MV-4-11 (cell line): ENCODE data around the gene SLC13A3.

ENCODE experiments used
- DNase-seq: peaks from one replicate; lab custom pipeline; 2025; lab: John Stamatoyannopoulos, UW

Gene SLC13A3

DNA sequence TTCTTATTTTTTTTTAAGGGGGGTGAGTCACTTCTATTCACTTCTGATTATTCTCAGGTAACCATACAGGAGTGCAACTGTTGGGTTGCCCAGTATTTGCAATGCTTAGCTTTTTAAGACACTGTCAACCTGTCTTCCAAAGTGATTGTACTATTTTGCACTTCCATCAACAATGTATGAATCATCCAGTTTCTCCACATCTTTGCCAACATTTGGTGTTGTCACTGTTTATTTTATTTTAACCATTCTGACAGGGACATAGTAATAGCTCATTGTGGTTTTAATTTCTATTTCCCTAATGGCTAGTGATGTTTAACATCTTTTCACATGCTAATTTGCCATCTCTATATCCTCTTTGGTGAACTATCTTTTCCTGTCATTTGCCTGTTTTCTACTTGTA, 1.4 kb upstream of the SLC13A3 start:
- no peak for DNase-seq

DNA sequence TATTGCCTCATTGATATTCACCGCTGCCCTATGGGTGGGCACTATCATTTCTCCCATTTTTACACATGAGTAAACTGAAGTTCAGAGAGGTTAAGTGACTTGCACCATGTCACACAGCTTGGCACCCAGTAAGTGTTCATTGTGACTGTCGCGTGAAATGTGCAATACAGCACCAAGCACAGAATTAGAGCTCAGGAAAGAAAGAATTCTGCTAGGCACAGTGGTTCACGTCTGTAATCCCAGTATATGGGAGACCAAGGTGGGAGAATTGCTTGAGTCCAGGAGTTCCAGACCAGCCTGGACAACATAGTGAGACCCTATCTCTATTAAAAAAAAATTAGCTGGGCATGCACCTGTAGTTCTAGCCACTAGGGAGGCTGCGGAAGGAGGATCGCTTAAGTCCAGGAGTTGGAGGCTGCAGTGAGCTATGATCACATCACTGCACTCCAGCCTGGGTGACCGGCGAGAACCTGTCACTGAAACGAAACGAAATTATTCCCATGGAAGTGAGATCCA, 626 bp downstream of the SLC13A3 start:
- no peak for DNase-seq

DNA sequence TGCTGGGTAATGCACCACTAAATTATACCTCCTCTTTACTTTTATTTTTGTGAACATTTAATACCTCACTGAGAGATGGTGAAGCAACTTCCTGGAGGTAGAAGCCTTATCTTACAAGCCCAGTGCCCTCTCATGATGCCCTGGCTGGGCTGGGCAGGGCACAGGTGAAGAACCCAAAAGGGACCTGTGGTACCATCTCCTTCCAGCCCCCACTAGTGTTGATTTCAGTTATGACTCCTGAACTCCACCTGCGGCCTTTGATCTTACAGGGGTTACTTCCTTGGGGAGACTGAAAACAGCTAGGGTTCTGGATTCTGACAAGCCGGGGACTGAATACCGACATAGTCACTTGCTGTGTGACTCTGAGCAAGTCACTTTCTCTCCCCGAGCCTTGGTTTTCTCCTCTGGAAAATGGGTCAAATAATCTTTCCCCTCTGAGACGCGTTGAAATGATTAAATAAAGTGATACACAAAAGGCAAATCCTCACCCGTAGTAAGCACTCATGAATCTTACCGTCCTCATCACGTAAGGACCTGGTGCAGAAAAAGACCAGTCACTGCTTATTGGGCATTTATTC, 1.2 kb downstream of the SLC13A3 start:
- no peak for DNase-seq

DNA sequence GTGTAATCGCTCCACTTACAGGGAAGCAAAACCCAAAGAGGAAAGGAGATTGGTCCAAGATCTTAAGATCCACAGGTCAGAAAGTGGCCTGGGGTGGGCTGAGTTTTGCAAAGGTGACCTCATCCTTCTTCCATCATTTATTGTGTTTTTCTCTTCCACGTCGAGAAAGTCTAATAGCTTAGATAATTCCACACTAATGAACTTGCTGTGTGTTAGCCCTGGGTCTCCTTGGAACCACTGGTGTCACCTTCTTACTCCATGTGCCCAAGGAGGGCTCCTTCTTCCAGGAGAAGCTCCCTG, 1.7 kb downstream of the SLC13A3 start:
- DNase-seq = no peak

DNA sequence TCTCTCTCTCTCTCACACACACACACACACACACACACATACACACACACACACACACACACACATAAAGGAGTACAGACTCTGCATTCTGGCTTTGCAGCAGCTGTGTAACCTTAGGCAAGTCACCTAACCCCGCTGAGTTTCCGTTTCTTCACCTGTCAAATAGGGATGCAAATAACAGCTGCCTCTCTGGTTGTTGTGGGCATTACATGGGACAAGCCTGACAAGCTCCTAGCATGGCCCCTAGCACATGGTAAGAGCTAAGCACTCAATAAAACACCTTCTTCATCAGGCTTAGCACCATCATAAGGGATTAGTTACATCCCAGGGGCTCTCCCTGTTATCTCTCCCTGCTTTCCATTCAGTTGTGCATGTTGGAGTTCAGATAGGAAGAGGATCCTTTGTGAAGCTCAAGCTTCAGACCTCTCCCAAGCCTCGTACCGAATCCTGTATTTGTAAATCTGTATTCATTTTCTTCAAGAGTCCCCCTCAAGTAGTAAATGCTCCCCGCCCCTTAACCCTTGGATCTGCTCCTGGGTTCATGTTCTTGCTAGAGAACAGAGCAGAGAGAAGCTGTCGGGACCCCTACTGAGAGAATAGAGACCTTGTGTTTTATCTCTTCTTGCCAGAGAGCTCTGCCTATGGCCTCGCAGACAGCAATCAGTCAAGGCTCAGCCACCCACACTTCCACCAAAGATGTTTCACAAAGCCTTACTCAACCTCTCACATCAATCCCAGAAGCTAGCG, 2.2 kb downstream of the SLC13A3 start:
- DNase-seq = peak; percentile 27

DNA sequence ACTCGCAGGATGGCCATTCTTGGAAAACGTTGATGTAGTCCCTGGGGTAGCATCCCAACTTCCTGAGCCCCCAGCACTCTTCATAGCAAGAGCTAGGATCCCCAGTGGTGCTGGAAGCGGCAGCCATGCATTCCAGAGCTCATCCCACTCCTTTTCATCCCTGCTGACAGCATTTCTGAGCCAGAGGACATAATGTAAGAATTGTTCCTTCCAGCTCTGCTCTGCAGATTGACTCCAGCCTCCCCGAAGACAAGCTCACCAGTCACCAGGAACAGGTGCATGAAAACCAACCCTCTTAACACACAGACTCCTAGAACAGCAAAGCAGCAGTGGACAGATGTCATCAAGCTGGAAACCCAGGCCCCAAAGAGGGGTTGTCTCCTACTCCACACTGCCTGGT, 3.8 kb downstream of the SLC13A3 start:
- no peak for DNase-seq

DNA sequence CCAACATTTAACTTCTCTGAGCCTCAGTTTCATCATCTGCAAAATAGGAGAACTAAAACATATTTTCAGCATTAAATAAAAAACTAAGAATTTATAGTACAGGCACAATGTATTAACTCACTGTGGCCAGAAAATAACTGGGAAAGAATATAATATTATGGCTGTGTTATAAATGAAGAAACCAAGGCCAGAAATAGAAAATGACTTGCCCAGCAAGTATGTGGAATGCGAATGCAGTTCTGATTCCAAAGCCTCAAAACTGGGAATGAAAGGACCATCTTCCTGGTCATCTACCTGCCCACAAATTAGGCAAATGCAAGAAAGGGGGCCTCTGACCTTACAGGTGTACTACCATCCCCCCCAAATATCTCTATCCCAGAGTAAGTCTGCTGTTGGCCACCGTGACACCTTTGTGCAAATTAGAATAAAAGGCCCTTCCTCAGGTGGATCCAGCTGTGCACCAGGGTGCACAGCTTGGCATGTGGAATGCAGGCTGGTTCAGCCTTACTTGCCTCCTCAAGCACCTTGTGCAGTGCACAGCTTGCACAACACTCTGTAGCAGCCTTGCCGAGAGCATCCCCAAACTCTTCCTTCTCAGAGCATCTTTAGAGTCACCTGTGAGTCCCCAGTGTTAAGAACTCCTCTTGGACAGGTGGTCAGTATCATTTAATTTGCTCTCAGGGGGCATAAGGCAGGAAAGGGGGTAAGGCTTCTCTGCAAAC, 4.4 kb downstream of the SLC13A3 start:
- DNase-seq = no peak

DNA sequence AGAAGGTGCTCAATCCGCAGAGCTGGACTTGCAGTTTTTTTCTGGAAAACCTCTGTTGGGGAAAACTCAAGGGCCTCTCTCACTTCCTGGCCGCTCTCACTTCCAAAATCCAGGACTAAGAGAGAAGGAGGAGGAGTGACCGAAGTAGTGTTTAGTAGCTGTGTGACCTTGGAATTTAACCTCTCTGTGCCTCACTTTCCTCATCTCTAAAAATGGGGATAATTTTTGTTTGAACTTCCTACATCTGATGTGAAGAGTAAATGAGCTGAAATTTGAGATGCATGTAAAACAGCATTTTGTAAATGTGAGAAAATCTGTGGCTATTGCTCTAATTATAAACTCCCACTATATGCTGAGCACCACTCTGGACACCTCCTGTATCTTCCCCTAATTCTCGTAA, 5.1 kb downstream of the SLC13A3 start:
- DNase-seq = no peak

DNA sequence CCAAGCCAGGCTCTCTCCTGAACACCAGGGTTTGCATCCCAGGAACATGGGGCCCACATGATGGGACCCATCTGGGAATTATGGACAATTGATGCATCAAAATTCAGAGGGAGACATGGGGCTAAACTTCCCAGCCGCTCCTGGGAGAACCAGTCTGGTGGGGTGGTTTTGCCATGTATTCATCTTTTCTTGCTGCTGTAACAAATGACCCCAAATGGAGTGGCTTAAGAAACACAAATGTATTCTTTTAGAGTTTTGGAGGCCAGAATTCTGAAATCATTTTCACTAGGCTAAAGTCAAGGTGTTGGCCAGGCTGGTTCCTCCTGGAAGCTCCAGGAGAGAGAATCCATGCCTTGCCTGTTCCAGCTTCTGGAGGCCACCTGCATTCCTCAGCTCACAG, 6.5 kb downstream of the SLC13A3 start:
- no peak for DNase-seq

DNA sequence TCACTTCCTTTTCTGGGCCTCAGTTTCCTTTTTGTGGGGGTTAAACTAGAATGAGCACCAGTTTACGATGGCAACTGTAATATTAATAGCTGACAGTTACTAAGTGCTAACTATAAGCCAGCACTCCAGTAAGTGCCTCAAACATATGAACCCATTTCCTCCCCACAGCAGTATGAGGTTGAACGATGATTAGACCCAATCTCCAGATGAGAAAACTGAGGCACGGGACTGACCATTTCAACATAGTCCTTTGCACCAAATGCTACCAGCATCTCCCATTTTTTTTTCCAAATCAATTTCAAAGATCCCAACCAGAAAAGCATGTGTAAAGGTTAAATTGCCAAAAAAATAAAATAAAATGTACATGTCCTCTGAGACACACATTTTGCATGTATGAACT, 7.1 kb downstream of the SLC13A3 start:
- no peak for DNase-seq

DNA sequence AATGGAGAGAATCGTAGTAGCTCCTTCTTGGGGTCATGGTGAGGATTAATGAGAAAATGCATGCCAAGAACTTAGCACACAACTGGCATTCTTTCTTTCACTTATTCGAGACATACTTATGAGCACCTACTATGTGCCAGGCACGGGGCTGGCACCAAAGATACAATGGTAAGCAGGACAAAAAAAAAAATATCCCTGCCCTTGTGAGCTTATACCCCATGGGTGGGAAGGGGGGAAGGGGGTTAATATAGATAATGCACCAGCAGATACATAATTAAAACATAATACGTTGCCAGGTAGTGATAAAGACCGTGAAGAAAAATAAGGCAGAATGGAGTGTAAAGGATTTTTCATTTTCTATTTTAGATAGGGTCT, 8.3 kb downstream of the SLC13A3 start:
- no peak for DNase-seq

DNA sequence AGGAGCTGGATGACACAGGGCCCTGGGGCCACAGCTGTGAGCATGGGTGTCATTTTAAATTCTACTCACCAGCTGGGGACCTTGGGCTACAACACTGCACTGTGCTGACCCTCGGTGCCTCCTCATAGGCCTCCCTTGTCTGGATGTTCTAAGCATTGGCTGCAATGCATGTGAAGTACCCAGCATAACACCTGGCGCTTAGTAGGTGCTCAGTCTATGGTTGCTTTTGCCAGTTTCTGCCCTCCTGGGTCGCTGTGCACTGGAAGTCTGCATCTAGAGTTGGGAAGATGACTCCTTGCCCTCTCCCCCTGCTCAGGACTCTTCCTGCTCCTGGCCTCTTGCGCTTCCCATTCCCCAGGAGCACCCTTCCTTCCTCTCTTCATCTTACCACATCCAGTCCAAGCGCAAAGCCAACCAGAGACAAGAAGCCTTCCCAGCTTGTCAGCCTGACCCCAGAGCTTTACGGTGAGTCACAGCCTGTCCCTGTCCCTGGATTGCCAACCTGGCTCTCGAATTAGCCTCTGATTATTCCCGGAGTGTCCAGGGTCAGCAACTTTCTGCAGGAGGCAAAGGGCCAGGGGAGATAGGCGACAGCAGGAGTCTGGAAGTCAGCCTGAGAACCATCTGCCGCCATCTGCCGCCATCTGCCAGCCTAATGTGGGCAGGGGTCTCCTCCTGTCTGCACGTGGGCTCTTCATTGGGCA, 8.8 kb downstream of the SLC13A3 start:
- DNase-seq = no peak

DNA sequence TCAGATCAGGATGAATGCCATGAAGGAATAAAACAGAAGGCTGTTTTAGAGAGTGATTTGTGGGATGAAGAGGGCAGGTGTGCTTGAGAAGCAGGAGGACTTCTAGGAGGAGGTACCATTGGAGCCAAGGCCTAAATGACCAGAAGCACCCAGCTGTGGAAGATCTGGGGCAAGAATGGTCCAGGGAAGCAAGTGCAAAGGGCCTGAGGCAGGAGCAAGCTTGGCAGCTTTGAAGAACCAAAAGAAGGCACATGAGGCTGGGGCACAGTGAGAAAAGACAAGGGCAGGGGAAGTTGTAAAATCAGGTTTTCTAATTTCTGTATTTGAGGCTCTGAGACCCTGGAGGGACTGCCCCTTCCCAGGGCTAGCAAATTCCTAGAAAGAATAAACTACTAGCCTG, 9.8 kb downstream of the SLC13A3 start:
- no peak for DNase-seq

DNA sequence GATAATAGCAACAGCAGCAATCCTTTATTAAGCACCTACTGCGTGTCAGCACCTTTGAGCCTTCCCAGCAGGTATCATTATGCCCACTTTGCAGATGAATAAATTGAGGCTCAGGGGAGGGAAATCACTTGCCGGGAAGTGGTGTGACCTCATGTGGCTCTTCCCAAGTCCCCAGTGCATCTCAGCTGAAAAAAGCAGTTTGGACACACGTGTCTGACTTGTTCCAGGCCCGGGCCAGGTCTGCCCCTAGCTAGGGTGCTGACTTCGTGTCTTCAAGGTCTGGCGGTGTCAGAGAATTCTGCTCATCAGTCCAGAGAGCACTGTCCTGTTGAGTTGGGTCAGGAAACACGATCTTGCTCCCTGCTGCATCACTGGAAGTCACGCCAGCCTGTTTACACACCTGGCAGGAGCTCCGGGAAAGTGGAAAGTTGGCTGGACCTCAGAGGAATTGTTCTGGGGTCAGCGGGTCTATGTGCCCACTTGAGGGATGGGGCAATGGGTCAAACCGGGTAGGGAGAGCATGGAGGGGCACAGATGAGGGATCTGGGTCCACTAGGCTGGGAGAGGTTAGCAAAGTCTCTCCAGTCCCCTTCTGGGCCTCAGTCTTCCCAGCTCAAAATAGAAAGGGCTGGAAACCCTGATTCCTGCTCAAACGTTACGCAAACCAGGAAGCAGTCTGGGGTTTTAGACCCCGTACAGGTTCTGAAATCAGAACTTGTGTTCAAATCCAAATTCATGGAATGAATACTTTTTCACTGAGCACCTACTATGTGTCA, 10.5 kb downstream of the SLC13A3 start:
- DNase-seq = no peak

DNA sequence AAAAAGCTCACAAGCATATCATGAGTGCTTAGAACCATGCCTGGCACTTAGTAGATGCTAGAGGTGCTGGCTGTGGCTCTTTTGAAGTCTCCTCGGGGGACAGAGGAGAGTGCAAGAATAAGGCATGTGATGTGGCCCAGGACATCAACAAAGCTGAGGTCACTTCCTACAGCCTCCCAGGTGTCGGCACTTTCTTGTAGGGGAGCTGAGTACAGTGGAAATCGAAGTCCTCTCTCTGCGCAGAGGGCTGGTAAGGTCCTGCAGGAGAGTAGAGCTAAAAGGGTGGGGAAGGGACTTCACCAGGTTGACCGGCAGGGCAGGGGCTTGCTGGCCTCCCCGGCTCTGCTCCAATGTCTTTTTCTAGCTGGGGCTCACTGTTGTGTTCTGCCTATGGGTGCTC, 11.2 kb downstream of the SLC13A3 start:
- DNase-seq = no peak

DNA sequence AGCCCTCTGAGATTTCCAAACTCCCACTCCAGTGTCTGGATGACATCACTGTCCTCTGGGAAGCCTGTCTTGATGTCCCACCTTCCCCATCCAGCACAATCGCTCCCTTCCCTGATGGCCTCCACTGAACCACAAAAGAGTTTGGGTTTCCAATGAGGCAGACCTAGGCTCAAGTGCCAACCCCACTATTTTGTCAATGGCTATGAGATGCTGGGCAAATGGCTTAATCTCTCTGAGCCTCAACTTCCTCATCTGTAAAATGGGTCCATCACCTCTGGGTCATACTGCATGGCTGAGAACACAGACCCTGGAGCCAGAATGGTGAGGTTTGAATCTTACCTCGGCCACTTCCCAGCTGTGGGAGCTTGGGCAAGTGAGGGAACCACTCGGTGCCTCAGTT, 11.7 kb downstream of the SLC13A3 start:
- DNase-seq = no peak

DNA sequence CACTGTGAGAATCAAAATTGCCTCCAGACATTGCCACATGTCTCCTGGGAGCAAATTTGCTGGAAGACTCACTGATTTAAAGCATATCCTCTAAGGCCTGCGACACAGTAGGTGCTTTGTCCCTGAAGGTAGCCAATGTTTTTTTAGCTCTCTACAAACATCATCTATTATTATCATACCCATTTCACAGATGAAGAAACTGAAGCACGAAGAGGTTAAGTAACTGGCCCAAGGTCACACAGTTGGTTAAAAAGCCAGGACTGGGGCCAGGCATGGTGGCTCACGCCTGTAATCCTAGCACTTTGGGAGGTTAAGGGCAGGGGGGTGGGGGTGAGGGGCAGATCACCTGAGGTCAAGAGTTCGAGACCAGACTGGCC, 12.4 kb downstream of the SLC13A3 start:
- no peak for DNase-seq

DNA sequence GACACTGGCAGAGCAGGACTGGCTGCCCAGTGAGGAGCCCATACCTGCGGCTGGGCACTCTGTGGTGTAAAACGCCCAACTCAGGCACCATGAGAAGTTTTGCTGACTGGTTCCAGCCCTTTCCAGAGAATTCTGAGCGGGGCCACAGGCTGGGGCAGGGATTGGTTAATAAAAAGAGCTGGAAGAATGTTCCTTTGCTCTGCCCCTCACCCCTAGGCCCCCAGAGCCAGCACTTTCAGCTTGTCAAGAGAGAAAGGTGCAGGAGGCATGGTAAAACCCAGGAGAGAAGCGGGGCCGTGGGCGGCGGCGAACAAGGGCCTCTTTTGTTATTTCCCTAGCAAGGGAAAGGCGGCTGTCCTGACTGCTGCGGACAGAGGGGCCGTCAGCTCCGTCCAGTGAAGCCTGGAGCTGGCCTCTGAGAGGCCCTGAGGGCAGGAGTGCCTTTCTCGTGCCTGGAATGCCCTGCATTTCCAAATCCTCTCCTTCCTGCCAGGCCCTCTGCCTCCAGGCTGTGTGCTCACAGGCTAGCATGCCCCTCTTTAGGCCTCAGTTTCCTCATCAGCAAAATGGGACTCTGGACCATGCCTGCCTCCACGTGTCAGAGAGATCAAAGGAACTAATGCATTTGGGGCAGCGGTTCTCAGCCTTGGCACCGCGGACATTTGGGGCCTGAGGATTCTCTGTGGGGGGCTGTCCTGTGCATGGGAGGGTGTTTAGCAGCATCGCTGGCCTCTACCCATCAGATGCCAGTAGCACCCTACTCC, 12.9 kb downstream of the SLC13A3 start:
- DNase-seq = no peak

DNA sequence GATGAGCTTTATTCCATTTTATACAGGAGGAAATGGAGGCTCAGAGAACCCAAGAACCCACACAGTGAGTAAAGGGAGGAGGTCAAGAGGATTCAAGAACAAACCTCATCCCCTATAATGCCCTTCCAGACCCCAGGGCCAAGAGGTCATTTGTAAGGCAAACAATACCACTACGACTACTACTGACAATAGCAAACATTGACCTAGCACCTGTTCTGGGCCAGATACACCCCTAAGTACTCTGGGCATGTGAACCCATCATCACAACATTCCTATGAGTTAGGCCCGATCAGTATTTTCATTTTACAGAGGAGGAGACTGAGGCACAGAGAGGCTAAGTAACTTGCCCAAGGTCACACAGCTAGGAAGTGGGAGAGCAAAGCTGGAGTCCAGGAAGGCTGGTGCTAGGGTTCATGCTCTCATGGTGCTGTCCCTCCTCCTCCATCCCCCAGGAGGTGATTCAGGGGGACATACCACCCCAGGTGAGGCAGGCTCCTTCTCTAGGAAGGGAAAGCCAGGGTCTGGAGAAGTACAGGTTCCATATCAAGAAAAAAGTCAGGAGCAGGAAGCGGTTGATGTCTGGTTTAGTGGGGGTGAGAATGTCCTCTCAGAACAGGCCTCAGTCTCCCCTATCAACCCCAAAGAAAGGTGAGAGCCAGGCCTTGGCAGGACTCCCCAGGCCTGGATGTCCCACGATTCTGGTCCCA, 13.7 kb downstream of the SLC13A3 start:
- DNase-seq = no peak

DNA sequence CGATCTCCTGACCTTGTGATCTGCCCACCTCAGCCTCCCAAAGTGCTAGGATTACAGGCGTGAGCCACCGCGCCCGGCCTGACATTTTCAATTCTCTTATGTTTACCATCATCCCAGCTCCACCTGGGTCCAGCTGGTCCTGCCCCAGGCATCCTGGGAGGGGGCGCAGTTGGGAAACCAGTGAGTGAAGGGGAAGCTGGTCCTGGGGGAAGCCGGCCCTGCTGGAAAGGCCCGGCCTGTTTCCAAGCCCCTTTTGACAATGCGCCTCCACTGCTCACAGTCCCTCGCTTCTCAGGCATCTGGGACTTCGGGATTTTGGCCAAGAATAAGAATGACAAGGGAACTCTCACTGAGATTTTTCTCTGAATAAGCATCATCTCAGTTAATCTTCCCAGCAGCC, 14.2 kb downstream of the SLC13A3 start:
- DNase-seq = no peak

DNA sequence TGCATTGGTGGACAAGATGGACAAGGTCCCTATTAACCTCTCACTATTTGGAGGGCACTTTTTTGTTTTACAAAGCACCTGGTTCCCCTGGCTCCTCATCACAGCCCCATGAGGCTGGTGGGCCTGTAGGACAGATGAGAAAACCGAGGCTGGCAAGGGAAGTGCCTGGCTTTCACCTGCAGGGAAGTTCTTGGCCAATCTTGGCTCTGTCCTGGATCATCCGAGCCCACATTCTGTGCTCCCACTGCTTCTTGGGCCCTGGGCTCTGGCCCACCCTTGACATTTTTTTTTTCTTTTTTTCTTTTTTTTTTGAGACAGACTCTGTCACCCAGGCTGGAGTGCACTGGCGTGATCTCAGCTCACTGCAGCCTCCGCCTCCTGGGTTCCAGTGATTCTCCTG, 14.7 kb downstream of the SLC13A3 start:
- no peak for DNase-seq
